B cell (primary cell): ENCODE data around the gene STIMATE.

ENCODE experiments used
- CTCF ChIP-seq: fragments of 200-600 bp; IDR thresholded peaks from one replicate; pipeline ENCODE4 v1.8.0; 2022; ENCODE audit warnings: antibody characterized with exemption, mild to moderate bottlenecking
- EZH2 ChIP-seq: IDR thresholded peaks from 2 replicates; pipeline ENCODE4 v1.6.1; 2012; ENCODE audit warnings: borderline replicate concordance, low read depth, mild to moderate bottlenecking, moderate library complexity, low read length; ENCODE audit not compliant: insufficient read depth, poor library complexity, severe bottlenecking

GRCh38 chr3:52787672-52788625 lies 109.4 kb downstream of the STIMATE start:
- TF ChIP-seq CTCF (no peak), EZH2 (no peak)
